Esophagus mucosa (tissue), 1 donor: Measurements from ENCODE around the gene C2orf81. TPM values are rescaled to one million over a fixed set of nuclear protein-coding genes. Genes with fewer than 3 reads are reported as not detected.
"Not testable (repeated sequence)": the region's sequence is repeated elsewhere in the genome, so short reads cannot be mapped to it uniquely, and the experiment has no call there.

Experiments
- ATAC-seq: fragments of 200-7000 bp; cut with Tn5 transposase; one replicate; pipeline ENCODE4 v1.9.1; 2020
- total RNA-seq: library from RNA; stranded (reverse); gene quantifications from one replicate; pipeline ENCODE4 v1.2.4, GENCODE V29; 2023
- donor health status: DM: yes; HTN: yes; CAD: no.

C2orf81 gene
- total RNA-seq, 1 donor from 2014 or later = 0.56 TPM

GRCh38 chr2:74442483-74443297 lies 21.3 kb upstream of the C2orf81 start:
- ATAC-seq = not testable (repeated sequence)

DNA sequence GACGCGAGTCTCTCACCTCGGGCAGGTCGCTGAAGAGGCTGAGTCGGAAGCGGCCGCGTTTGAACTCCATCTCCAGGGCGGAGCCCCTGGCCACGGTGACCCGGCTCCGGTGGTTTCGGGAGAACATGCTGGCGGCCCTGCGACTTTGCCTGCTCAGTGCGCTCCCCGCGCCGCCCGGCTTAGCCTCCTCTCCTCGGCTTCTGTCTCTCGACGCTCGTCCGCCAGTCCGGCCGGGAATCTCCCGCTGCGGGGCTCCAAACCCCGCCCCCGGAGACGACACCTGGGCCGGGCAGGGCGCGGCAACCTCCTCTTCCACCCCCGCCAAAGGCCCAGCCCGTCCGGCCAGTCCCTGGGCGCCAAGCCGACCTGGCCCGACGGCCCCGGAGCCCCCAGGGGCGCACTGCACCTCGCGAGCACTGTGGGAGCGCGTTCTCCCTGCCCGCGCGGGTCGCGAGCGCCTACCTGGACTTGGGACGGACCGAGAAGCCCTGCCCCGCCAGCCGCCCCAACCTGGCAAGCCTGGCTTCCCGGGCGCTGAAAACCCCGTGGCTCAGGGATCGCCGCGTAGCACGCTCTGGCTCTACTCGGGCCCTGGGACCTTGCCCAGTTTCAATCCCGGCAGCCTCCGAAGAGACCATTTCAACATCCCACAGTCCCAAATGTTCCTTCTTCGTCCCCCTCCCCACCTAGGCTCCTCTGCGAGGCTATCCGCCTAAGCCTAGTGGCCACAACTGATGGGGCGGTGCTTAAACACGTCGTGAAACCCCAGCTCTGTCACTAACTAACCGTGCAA lies 20.5 kb upstream of the C2orf81 start, which contains the start of gene RTKN:
TSS of gene RTKN (minus strand) at position 248 of the 793 bp plus-strand sequence. CDS start at position 127, 121 bp downstream.
- ATAC-seq = peak; percentile 75

GRCh38 chr2:74441170-74441689 lies 19.8 kb upstream of the C2orf81 start:
- ATAC-seq = peak; percentile 21

DNA sequence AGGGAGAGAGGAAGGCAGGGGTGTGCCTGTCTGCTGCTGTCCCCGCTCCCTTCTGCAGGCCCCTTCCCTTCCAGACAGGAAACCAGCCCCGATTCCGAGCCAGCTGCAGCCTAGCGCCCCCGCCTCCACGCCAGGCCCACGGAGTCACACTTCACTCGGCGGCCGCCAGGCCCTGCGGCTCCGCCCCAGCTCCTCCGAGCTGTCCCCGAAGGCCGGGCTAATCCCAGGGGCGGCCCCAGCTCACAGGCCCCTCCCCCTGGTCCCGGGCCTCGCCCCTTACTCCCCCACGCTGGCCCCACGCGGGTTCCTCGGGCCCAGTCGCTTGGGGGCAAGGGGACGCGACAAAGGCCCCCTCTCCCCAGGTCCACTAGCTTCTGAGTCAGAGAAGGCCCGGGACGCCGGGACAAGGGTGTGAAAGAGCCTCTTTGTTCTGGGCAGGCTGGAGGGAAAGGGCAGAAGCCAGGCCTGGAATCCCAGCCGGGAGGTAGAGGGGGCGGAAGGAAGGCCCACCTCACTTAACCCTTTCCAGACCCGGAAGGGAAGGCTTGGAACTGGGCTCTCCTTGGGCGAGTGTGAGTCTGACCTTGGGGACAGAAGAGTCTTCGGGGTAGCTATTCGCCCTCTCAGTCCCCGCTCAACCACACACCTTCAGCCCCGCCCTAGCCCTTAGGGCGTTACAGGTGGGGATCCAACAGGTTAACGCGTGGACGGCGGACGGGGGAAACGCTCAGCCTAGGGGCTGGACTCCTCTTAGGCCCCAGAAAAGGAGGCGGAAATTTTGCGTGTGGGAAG lies 19.2 kb upstream of the C2orf81 start:
- ATAC-seq = peak; percentile 87

DNA sequence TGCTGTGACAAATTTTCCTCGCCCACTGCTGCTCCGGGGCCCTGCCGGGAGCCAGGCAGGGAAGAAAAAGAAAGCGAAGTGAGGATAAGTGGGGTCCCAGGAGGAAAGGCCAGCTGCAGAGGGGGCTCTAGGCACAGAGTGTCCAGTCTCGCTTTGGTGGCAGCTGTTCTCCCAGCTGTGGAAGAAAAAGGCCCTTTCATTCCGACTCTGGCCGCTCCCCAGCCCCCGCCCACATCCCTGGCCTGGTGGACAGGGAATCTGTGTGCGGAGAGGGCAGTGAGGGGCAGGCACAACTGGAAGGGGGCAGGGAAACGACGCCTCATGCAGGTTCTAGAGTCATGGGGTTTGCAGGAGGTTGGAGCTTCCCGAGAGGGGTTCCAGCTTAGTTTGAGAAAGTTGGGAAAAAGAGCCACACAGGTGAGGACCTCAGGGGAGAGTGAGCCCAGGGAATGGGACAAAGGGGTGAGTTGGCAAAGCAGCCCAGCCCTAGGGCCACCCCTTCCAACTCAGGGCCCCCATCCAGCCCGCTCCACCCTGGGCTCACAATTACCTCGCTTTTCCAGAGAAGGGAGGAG lies 18.5 kb upstream of the C2orf81 start:
- ATAC-seq = no peak

DNA sequence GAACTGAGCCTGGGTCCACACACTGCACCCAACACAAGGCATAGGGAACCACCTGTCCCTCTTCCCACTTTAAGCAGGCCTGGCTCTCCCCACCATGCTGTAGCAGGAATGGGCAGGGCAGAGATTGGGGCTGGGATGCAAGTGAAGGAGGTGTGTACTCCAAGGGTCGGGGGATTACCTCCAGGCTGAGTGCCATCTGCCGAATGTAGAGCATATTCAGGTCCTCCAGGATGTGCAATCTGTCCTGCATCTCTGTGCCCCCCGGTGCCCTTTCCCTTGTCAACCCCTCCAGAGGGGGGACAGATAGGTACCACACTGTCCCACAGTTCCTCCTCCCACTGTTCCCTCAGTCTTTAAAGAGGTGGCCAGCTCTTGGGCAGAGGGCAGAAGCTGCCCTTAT lies 18.0 kb upstream of the C2orf81 start:
- no peak for ATAC-seq

- no peak for ATAC-seq
Measured at GRCh38 chr2:74438248-74438647, 16.8 kb upstream of the C2orf81 start.

GRCh38 chr2:74436848-74437695 lies 15.7 kb upstream of the C2orf81 start:
- no peak for ATAC-seq

GRCh38 chr2:74436111-74436805 lies 14.8 kb upstream of the C2orf81 start:
- ATAC-seq = no peak

GRCh38 chr2:74430502-74430901 lies 9.1 kb upstream of the C2orf81 start:
- ATAC-seq = no peak

DNA sequence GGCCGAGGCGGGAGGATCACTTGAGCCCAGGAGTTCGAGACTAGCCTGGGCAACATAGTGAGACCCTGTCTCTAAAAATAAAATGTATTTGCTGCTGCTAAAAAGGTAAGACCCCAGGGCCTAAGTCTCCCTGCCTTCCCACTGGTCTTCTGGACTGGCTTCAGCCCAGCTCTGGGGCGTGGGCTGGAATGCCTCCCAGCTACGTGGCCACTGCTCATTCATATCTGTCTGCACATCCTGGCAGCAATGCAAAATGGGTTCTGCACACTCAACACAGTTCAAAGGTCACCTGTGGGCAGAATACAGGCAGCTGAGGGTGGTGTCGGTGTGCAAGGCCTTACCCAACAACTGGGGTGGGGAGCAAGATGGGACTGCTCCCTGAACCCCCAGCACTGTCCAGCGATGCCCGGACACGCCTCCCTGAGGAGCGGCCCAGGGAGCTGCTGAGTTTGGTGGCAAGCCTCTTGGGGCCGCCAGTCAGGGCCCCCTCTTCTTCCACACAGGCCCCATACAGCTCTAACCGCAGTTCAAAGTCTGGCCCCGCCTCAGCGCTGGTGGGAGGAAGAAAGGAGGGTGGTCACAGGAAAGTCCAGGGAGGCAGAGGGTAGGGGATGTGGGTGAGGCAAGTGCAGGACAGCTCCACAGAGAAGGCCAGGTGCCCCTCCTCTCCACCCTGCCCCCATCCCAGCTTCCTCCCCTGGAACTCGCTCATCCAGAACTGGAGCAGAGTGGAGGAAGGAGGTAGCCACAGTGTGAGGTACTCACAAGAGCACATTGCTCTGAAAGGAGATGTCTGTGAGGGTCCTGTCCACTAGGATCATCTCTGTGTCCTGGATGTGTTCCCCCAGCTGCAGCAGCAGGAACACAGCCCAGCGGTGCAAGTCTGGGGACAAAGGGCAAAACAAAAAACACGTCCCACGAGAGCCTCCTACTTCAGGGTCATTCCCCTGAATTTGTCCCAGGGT lies 8.3 kb upstream of the C2orf81 start:
- no peak for ATAC-seq

DNA sequence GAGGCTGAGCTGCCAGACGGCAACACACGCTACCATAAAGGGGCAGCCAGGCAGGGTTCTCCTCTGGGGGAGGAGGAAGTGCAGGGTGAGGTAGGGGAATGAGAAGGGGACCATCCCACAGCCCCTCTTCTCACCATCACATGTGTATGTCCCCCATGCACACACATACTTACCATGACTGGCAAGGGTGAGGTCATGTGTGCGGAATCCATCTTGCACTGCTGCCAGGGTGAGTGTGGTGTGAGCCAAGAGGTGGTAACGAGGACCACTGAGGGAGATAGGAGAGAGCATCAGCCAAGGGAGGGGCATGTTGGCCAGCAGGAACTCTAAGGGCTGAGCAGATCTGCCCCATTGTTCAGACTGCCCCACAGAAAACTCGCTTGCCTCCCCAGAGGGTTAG lies 7.3 kb upstream of the C2orf81 start:
- ATAC-seq = no peak

- no peak for ATAC-seq
Measured at GRCh38 chr2:74427551-74427950, 6.1 kb upstream of the C2orf81 start.

GRCh38 chr2:74426181-74426758 lies 4.9 kb upstream of the C2orf81 start:
- ATAC-seq = no peak

DNA sequence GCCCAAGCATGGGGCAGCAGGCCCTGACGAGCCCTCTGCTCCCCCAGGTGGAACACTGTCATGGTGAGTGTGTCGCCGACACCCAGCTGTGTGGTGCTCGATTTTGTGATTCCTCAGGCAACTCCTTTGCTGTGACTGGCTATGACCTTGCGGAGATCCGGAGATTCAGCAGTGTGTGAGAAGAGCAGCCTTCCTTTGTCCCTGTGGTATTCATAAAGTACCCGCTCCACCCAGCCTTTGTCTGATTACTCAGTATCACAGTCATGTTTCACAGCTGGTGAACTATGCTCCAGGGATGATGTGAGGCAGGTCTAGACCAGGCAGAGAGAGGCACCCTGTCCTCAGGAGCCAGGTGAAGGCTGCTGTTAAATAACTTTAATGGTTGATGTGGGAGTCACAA lies 4.1 kb upstream of the C2orf81 start:
- peak; percentile 74 for ATAC-seq

GRCh38 chr2:74424995-74425406 lies 3.6 kb upstream of the C2orf81 start:
- ATAC-seq = no peak

GRCh38 chr2:74424139-74424992 lies 2.9 kb upstream of the C2orf81 start:
- no peak for ATAC-seq
